Prostate gland (tissue), 2 donors: Measurements from ENCODE around the gene MPZL3. TPM values are rescaled to one million over a fixed set of nuclear protein-coding genes. Genes with fewer than 3 reads are reported as not detected.

ENCODE experiments used
- DNase-seq: peaks from one replicate; pipeline ENCODE4 v3.0.0-alpha.2; 2019; ENCODE audit warnings: low spot score
- H3K27ac ChIP-seq, 2 donors: fragments of 200-600 bp; sonication (generic); 2 replicates each; pipeline ENCODE4 v1.5.1; 2017 to 2019
- H3K27me3 ChIP-seq: fragments of 200-600 bp; sonication (generic); replicated peaks from 2 replicates; pipeline ENCODE4 v1.5.1; 2019; ENCODE audit not compliant: insufficient read depth
- H3K36me3 ChIP-seq, 2 donors: fragments of 200-600 bp; sonication (generic); 1 replicate in 1 of 2; 2 replicates in 1 of 2; pipeline versions ENCODE4 v1.5.1 to v1.8.1; 2017 to 2019
- H3K4me1 ChIP-seq: fragments of 200-600 bp; sonication (generic); replicated peaks from 2 replicates; pipeline ENCODE4 v1.5.1; 2019
- H3K4me3 ChIP-seq, 2 donors: fragments of 200-600 bp; sonication (generic); 2 replicates each; pipeline ENCODE4 v1.5.1; 2017 to 2019
- H3K9me3 ChIP-seq: fragments of 200-600 bp; sonication (generic); 2 replicates; pipeline ENCODE4 v1.5.1; 2017
- CTCF ChIP-seq, 4 experiments: fragments of 200-600 bp in 2 of 4; fragments of 450-650 bp in 2 of 4; sonication (generic) in 2 of 4; IDR thresholded peaks; 1 replicate in 3 of 4; 2 replicates in 1 of 4; pipeline ENCODE4 v1.5.1; 2016 to 2019; ENCODE audit warnings: antibody characterized with exemption in 4 of 4, mild to moderate bottlenecking in 2 of 4, moderate library complexity in 2 of 4
- POLR2A ChIP-seq: fragments of 450-650 bp; IDR thresholded peaks from one replicate; pipeline ENCODE4 v1.6.1; 2016; ENCODE audit warnings: antibody characterized with exemption, mild to moderate bottlenecking
- POLR2AphosphoS5 ChIP-seq: sonication (generic); formaldehyde crosslinking; IDR thresholded peaks from one replicate; pipeline ENCODE4 v1.6.1; 2017; ENCODE audit warnings: antibody characterized with exemption
- WGBS: methylation state at CpG from one replicate; pipeline ENCODE4 v1.1.5; 2018; 5-methylcytosine and 5-hydroxymethylcytosine counted together
- intact Hi-C: fragments of 100-400 bp; cut with DNase I; formaldehyde crosslinking; loops from one replicate; pipeline ENCODE4 v1.14.2; 2022
- total RNA-seq, 2 donors: library from RNA; depleted of rRNA; stranded (reverse); fragments of >200 nt; gene quantifications; one replicate each; pipeline ENCODE4 v1.1.0, GENCODE V29; 2016

The MPZL3 gene
- total RNA-seq, 2 donors from 2014 or later: 6.2 to 13.0 TPM

- intact Hi-C loops: no loop called here
- no peaks in the 10 kb centered on the region for H3K36me3 ChIP-seq
- no peaks in the 10 kb centered on the region for H3K9me3 ChIP-seq
- WGBS: 78% methylated on average over 3 of the region's 3 CpGs
- no peak for DNase-seq
- H3K27me3 ChIP-seq: no peaks in the 10 kb centered on the region
- no peak for TF ChIP-seq POLR2AphosphoS5
- no peak for TF ChIP-seq POLR2A
- no peak for TF ChIP-seq CTCF (IDR thresholded peaks at IDR 0.05)
- no peaks in the 10 kb centered on the region for H3K4me1 ChIP-seq
- no peak overlapping the region for H3K4me3 ChIP-seq
- H3K27ac ChIP-seq: no peak overlapping the region
These were observed 36.9 kb downstream of the MPZL3 start for GRCh38 chr11:118215262-118215661.

- WGBS: 75% methylated on average over 6 of the region's 6 CpGs
- H3K4me3 ChIP-seq: no peak overlapping the region
- DNase-seq: no peak
- intact Hi-C loops: no loop called here
- H3K27me3 ChIP-seq: no peaks in the 10 kb centered on the region
- H3K36me3 ChIP-seq: no peaks in the 10 kb centered on the region
- H3K27ac ChIP-seq: no peak overlapping the region
- H3K4me1 ChIP-seq: no peaks in the 10 kb centered on the region
- H3K9me3 ChIP-seq: no peaks in the 10 kb centered on the region
- TF ChIP-seq CTCF (IDR thresholded peaks at IDR 0.05): no peak
- no peak for TF ChIP-seq POLR2A
- no peak for TF ChIP-seq POLR2AphosphoS5
These were observed 37.8 kb downstream of the MPZL3 start for GRCh38 chr11:118214210-118214914.

- WGBS: 98% methylated on average over 2 of the region's 2 CpGs
- no peak overlapping the region for H3K4me3 ChIP-seq
- no peaks in the 10 kb centered on the region for H3K36me3 ChIP-seq
- H3K4me1 ChIP-seq: no peaks in the 10 kb centered on the region
- H3K9me3 ChIP-seq: no peaks in the 10 kb centered on the region
- no peak for TF ChIP-seq CTCF (IDR thresholded peaks at IDR 0.05)
- intact Hi-C loops: no loop called here
- no peaks in the 10 kb centered on the region for H3K27me3 ChIP-seq
- no peak overlapping the region for H3K27ac ChIP-seq
- no peak for DNase-seq
These were observed 38.4 kb downstream of the MPZL3 start for GRCh38 chr11:118213781-118214180.

- 81% methylated on average over 4 of the region's 4 CpGs for WGBS
- intact Hi-C loops: no loop called here
These were observed 39.0 kb downstream of the MPZL3 start for GRCh38 chr11:118213201-118213600.

More at GRCh38 chr11:118213201-118213600, 39.0 kb downstream of the MPZL3 start:
- Histone ChIP-seq H3K36me3 (no peaks in the 10 kb centered on the region), H3K4me3 (no peak overlapping the region), H3K9me3 (no peaks in the 10 kb centered on the region), H3K27ac (no peak overlapping the region), H3K27me3 (no peaks in the 10 kb centered on the region), H3K4me1 (no peaks in the 10 kb centered on the region)
- DNase-seq: no peak
- no peak for TF ChIP-seq POLR2AphosphoS5
- TF ChIP-seq POLR2A: no peak
- no peak for TF ChIP-seq CTCF (IDR thresholded peaks at IDR 0.05)
